Vagina (tissue), 2 donors: Measurements from ENCODE around the gene ALB.

Source experiments
- POLR2AphosphoS5 ChIP-seq, 2 donors: sonication (generic); formaldehyde crosslinking; IDR thresholded peaks; one replicate each; pipeline ENCODE4 v1.9.0; 2017; ENCODE audit warnings: antibody characterized with exemption in 2 of 2, mild to moderate bottlenecking in 2 of 2, low read depth in 1 of 2; ENCODE audit not compliant: insufficient read depth in 1 of 2
- TF ChIP-seq, protein P1 (sequence below), 3 experiments: fragments of 450-650 bp in 2 of 3; fragments of 200-600 bp in 1 of 3; sonication (generic) in 1 of 3; IDR thresholded peaks; one replicate each; pipeline ENCODE4 v1.5.1; 2017 to 2019; ENCODE audit warnings: antibody characterized with exemption in 3 of 3, mild to moderate bottlenecking in 2 of 3, moderate library complexity in 2 of 3

GRCh38 chr4:73396304-73396703 lies 7.8 kb upstream of the ALB start:
- TF ChIP-seq POLR2AphosphoS5 (IDR thresholded peaks at IDR 0.05; ENCODE audit: insufficient read depth in 1 of 2, low read depth in 1 of 2), result no peak
- TF ChIP-seq, protein P1, sequence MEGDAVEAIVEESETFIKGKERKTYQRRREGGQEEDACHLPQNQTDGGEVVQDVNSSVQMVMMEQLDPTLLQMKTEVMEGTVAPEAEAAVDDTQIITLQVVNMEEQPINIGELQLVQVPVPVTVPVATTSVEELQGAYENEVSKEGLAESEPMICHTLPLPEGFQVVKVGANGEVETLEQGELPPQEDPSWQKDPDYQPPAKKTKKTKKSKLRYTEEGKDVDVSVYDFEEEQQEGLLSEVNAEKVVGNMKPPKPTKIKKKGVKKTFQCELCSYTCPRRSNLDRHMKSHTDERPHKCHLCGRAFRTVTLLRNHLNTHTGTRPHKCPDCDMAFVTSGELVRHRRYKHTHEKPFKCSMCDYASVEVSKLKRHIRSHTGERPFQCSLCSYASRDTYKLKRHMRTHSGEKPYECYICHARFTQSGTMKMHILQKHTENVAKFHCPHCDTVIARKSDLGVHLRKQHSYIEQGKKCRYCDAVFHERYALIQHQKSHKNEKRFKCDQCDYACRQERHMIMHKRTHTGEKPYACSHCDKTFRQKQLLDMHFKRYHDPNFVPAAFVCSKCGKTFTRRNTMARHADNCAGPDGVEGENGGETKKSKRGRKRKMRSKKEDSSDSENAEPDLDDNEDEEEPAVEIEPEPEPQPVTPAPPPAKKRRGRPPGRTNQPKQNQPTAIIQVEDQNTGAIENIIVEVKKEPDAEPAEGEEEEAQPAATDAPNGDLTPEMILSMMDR (IDR thresholded peaks at IDR 0.05), result no peak
